GM21825 (cell line): ENCODE data around the gene STARD10.

Experiments
- ATAC-seq: cut with Tn5 transposase; IDR thresholded peaks from one replicate; pipeline ENCODE4 v1.9.1; 2021; ENCODE audit warnings: mild to moderate bottlenecking, moderate library complexity; ENCODE audit not compliant: unreplicated experiment

STARD10 gene

GRCh38 chr11:72750086-72750485, 43.8 kb downstream of the STARD10 start:
- ATAC-seq = no peak

GRCh38 chr11:72747289-72747855, 46.5 kb downstream of the STARD10 start:
- ATAC-seq = no peak

GRCh38 chr11:72746821-72747220, 47.0 kb downstream of the STARD10 start:
- no peak for ATAC-seq

- no peak for ATAC-seq
These were observed 47.8 kb downstream of the STARD10 start for GRCh38 chr11:72745925-72746550.

GRCh38 chr11:72745511-72745910, 48.3 kb downstream of the STARD10 start:
- no peak for ATAC-seq

- ATAC-seq = no peak
These were observed 49.4 kb downstream of the STARD10 start for GRCh38 chr11:72744474-72744873.

- no peak for ATAC-seq
These were observed 50.3 kb downstream of the STARD10 start for GRCh38 chr11:72743321-72744221.

GRCh38 chr11:72742513-72743320, 51.1 kb downstream of the STARD10 start:
- no peak for ATAC-seq

GRCh38 chr11:72741849-72742512, 51.9 kb downstream of the STARD10 start:
- ATAC-seq = no peak

- ATAC-seq = no peak
These were observed 52.4 kb downstream of the STARD10 start for GRCh38 chr11:72741429-72741833.

- no peak for ATAC-seq
These were observed 53.1 kb downstream of the STARD10 start for GRCh38 chr11:72740562-72741428.

GRCh38 chr11:72740060-72740424, 53.8 kb downstream of the STARD10 start:
- ATAC-seq = no peak

GRCh38 chr11:72739240-72740059, 54.4 kb downstream of the STARD10 start:
- ATAC-seq = no peak

- peak; percentile 33 for ATAC-seq
These were observed 55.4 kb downstream of the STARD10 start for GRCh38 chr11:72738199-72739141.

- no peak for ATAC-seq
These were observed 56.5 kb downstream of the STARD10 start for GRCh38 chr11:72737336-72737735.

GRCh38 chr11:72736452-72737069, 57.3 kb downstream of the STARD10 start:
- ATAC-seq = no peak

GRCh38 chr11:72735495-72736027, 58.3 kb downstream of the STARD10 start:
- ATAC-seq = no peak
